ENCODE data around the gene RAD17.

DNA sequence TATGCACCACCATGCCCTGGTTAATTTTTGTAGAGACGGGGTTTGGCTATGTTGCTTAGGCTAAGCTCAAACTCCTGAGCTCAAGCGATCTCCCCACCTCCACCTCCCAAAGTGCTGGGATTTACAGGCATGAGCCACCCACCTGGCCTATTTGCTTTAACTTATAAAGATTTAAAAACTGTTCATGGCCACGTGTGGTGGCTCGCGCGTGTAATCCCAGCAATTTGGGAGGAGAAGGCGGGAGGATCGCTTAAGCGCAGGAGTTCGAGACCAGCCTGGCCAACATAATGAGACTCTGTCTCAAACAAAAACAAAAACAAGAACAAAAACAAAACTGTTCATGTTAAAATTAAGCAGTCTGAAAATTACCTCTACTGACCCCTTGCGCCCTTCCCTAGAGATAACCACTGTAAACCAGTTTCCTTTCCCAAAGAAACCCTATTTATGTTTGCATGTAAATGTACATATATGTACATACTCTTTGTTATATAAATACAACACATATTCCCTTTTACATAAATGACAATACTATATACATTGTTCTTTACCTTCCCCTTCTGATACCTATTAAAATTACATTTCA lies 1.8 kb upstream of the RAD17 start:
- no peak for TF ChIP-seq POLR2AphosphoS5 (IDR thresholded peaks at IDR 0.05; ENCODE audit: low read depth, low read length)
- TF ChIP-seq POLR2A (IDR thresholded peaks at IDR 0.05; ENCODE audit: low read depth, low read length) = no peak
- no peak for TF ChIP-seq TAF1 (IDR thresholded peaks at IDR 0.05; ENCODE audit: borderline replicate concordance, low read depth, low read length)
